ENCODE measurements around the gene SMIM30. TPM values are rescaled to one million over a fixed set of nuclear protein-coding genes. Genes with fewer than 3 reads are reported as not detected.

Gene SMIM30
- total RNA-seq, 1 experiment from 2014 or later: 47.9 TPM

DNA sequence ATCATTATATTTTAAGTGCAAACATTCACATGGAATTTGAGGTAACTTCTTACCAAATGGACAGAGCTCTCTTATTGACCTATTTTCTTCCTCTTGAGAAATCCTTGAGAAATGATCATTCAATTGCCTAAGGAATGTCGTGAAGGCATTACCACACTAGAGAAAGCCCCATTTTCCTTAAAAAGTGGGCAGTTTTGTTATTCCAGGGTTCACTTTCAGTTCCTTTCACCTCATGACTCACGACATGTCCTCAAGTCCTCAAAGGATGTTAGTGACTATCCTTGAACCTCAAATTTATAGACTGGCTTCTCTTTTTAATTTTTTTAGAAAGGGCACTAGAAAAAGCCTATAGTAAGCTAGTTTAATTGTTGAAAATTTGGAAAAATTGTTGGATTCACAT, 40.4 kb upstream of the SMIM30 start:
- no peak overlapping the region for H3K27ac Mint-ChIP-seq
- POLR2A ChIA-PET: no interaction called here
- H3K4me1 Mint-ChIP-seq: no peaks in the 10 kb centered on the region
- ATAC-seq (no peak), DNase-seq (ENCODE audit: low spot score) (no peak)
- no peak for TF ChIP-seq ZNF121 (CRISPR knock-in tag; IDR thresholded peaks at IDR 0.05)
- no peak for TF ChIP-seq KAT7 (CRISPR knock-in tag; IDR thresholded peaks at IDR 0.05; ENCODE audit: borderline replicate concordance)
- no peak for TF ChIP-seq CREB1 (CRISPR knock-in tag; IDR thresholded peaks at IDR 0.05)
- TF ChIP-seq, protein P1, sequence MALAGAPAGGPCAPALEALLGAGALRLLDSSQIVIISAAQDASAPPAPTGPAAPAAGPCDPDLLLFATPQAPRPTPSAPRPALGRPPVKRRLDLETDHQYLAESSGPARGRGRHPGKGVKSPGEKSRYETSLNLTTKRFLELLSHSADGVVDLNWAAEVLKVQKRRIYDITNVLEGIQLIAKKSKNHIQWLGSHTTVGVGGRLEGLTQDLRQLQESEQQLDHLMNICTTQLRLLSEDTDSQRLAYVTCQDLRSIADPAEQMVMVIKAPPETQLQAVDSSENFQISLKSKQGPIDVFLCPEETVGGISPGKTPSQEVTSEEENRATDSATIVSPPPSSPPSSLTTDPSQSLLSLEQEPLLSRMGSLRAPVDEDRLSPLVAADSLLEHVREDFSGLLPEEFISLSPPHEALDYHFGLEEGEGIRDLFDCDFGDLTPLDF (CRISPR knock-in tag; IDR thresholded peaks at IDR 0.05): no peak
- TF ChIP-seq ETV6 (CRISPR knock-in tag; IDR thresholded peaks at IDR 0.05): no peak
- TF ChIP-seq GABPB1 (CRISPR knock-in tag; IDR thresholded peaks at IDR 0.05): no peak
- TF ChIP-seq, protein P2, sequence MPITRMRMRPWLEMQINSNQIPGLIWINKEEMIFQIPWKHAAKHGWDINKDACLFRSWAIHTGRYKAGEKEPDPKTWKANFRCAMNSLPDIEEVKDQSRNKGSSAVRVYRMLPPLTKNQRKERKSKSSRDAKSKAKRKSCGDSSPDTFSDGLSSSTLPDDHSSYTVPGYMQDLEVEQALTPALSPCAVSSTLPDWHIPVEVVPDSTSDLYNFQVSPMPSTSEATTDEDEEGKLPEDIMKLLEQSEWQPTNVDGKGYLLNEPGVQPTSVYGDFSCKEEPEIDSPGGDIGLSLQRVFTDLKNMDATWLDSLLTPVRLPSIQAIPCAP (CRISPR knock-in tag; IDR thresholded peaks at IDR 0.05): no peak
- no peak for TF ChIP-seq SP1 (CRISPR knock-in tag; conservative IDR thresholded peaks at IDR 0.05)
- TF ChIP-seq, protein P3, sequence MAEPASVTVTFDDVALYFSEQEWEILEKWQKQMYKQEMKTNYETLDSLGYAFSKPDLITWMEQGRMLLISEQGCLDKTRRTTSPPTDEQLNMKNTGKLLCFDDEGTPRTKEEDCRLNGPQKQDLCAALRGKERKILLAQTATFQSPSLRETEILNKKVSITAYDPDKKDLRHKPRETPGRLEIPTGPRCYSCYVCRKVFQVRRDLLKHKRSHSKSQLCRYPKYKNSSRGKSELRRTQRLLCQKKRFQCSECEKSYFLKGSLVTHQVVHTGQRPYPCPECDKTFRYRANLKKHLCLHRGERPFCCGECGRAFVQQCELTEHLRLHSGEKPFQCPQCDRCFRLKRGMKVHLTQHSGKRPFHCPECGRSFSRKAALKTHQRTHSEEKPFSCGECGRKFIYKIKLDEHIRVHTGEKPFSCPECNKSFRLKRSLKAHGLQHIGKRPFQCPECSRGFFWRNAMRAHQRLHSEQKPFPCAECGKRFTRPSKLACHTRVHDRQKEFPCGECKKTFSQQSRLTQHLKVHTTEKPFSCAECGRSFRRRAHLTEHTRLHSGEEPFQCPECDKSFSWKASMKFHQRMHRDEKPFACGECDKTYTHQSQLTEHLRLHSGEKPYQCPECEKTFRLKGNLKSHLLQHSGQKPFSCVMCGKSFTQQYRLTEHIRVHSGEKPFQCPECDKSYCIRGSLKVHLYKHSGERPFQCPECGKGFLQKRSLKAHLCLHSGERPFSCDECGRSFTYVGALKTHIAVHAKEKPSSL (CRISPR knock-in tag; conservative IDR thresholded peaks at IDR 0.05): no peak
- TF ChIP-seq NFE2L1 (CRISPR knock-in tag; IDR thresholded peaks at IDR 0.05): no peak
- TF ChIP-seq EMX1 (CRISPR knock-in tag; IDR thresholded peaks at IDR 0.05): no peak
- TF ChIP-seq, protein P4, sequence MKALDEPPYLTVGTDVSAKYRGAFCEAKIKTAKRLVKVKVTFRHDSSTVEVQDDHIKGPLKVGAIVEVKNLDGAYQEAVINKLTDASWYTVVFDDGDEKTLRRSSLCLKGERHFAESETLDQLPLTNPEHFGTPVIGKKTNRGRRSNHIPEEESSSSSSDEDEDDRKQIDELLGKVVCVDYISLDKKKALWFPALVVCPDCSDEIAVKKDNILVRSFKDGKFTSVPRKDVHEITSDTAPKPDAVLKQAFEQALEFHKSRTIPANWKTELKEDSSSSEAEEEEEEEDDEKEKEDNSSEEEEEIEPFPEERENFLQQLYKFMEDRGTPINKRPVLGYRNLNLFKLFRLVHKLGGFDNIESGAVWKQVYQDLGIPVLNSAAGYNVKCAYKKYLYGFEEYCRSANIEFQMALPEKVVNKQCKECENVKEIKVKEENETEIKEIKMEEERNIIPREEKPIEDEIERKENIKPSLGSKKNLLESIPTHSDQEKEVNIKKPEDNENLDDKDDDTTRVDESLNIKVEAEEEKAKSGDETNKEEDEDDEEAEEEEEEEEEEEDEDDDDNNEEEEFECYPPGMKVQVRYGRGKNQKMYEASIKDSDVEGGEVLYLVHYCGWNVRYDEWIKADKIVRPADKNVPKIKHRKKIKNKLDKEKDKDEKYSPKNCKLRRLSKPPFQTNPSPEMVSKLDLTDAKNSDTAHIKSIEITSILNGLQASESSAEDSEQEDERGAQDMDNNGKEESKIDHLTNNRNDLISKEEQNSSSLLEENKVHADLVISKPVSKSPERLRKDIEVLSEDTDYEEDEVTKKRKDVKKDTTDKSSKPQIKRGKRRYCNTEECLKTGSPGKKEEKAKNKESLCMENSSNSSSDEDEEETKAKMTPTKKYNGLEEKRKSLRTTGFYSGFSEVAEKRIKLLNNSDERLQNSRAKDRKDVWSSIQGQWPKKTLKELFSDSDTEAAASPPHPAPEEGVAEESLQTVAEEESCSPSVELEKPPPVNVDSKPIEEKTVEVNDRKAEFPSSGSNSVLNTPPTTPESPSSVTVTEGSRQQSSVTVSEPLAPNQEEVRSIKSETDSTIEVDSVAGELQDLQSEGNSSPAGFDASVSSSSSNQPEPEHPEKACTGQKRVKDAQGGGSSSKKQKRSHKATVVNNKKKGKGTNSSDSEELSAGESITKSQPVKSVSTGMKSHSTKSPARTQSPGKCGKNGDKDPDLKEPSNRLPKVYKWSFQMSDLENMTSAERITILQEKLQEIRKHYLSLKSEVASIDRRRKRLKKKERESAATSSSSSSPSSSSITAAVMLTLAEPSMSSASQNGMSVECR (CRISPR knock-in tag; IDR thresholded peaks at IDR 0.05; ENCODE audit: borderline replicate concordance): no peak
- TF ChIP-seq ZNF317 (CRISPR knock-in tag; IDR thresholded peaks at IDR 0.05; ENCODE audit: borderline replicate concordance, low read depth): no peak
- no peak for TF ChIP-seq FOXJ3 (CRISPR knock-in tag; IDR thresholded peaks at IDR 0.05; ENCODE audit: borderline replicate concordance)
- TF ChIP-seq, protein P5, sequence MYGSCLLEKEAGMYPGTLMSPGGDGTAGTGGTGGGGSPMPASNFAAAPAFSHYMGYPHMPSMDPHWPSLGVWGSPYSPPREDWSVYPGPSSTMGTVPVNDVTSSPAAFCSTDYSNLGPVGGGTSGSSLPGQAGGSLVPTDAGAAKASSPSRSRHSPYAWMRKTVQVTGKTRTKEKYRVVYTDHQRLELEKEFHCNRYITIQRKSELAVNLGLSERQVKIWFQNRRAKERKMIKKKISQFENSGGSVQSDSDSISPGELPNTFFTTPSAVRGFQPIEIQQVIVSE (CRISPR knock-in tag; IDR thresholded peaks at IDR 0.05; ENCODE audit: borderline replicate concordance): no peak
- peaks cover 2% of the 10 kb centered on the region; the same call in 1 of the 2 replicates for H3K27me3 Mint-ChIP-seq (ENCODE audit: low read depth)
- H3K9me3 Mint-ChIP-seq: no peaks in the 10 kb centered on the region
- CTCF ChIA-PET: interaction anchor here (1.2 to 1.4 kb wide), 2 partner anchors 33 to 245 kb away, joined by 6 to 14 read pairs; no protein-coding TSS in a partner anchor
- H3K36me3 Mint-ChIP-seq: no peaks in the 10 kb centered on the region
- no peak overlapping the region for H3K4me3 Mint-ChIP-seq

DNA sequence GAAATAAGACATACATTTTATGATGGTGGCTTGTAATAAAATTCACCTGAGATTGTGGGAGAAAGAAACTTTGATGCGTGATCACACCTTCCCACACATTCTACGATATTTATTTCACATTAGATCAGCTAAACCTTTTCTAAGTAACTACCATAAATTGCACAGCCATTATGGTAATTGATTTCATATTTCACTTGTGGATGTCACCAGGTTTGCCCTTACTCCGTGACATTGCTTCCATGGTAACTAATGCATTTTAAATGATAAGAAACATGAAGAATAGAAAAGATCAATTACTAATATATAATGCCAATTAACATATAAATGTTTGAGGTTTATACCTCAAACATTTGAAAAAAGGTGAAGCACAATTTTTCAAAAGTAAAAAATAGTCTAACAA, 35.8 kb upstream of the SMIM30 start:
- no peak for ATAC-seq
- POLR2A ChIA-PET: no interaction called here
- CTCF ChIA-PET: no interaction called here
- H3K27ac Mint-ChIP-seq: no peak overlapping the region
- no peak for DNase-seq (ENCODE audit: low spot score)
- no peak overlapping the region for H3K4me3 Mint-ChIP-seq
- no peaks in the 10 kb centered on the region for H3K4me1 Mint-ChIP-seq
- H3K9me3 Mint-ChIP-seq: no peaks in the 10 kb centered on the region
- H3K27me3 Mint-ChIP-seq (ENCODE audit: low read depth): peaks cover 4% of the 10 kb centered on the region
- no peak for TF ChIP-seq MYBL2 (CRISPR knock-in tag; IDR thresholded peaks at IDR 0.05)
- TF ChIP-seq, protein P3 (CRISPR knock-in tag; conservative IDR thresholded peaks at IDR 0.05): no peak
- no peak for TF ChIP-seq CBFB (CRISPR knock-in tag; IDR thresholded peaks at IDR 0.05; ENCODE audit: low read depth)
- no peaks in the 10 kb centered on the region for H3K36me3 Mint-ChIP-seq
